Fibroblast of lung (primary cell): ENCODE measurements around the gene WRAP73. TPM values are rescaled to one million over a fixed set of nuclear protein-coding genes. Genes with fewer than 3 reads are reported as not detected.

Experiments
- DNase-seq, 2 donors: peaks; one replicate each; pipeline versions ENCODE4 v3.0.0 to v3.0.0-alpha.2; 2010; ENCODE audit warnings: low read depth in 2 of 2
- H2AFZ ChIP-seq: 2 replicates; pipeline ENCODE4 v1.5.1; 2012; ENCODE audit warnings: low read length, control low read depth, inconsistent platforms
- H3K27ac ChIP-seq: 2 replicates; pipeline ENCODE4 v1.5.1; 2011; ENCODE audit warnings: low read length, control low read depth; ENCODE audit not compliant: insufficient read depth
- H3K27me3 ChIP-seq: 2 replicates; pipeline ENCODE4 v1.5.1; 2011; ENCODE audit warnings: mild to moderate bottlenecking, low read length; ENCODE audit not compliant: control insufficient read depth, insufficient read depth
- H3K36me3 ChIP-seq: 2 replicates; pipeline ENCODE4 v1.5.1; 2011; ENCODE audit warnings: low read length; ENCODE audit not compliant: control insufficient read depth, insufficient read depth
- H3K4me1 ChIP-seq: 2 replicates; pipeline ENCODE4 v1.5.1; 2011; ENCODE audit warnings: low read length; ENCODE audit not compliant: control insufficient read depth, insufficient read depth; ENCODE audit errors: extremely low read depth
- H3K4me2 ChIP-seq: 2 replicates; pipeline ENCODE4 v1.5.1; 2011; ENCODE audit warnings: low read length, control low read depth; ENCODE audit not compliant: insufficient read depth; ENCODE audit errors: extremely low read depth
- H3K4me3 ChIP-seq, 4 experiments: fragments of 200-600 bp in 1 of 4; sonication (generic) in 1 of 4; replicated peaks in 1 of 4; 2 replicates each; pipeline ENCODE4 v1.5.1; 2011 to 2016; ENCODE audit warnings: low read length in 4 of 4, low read depth in 3 of 4, mild to moderate bottlenecking in 3 of 4, control low read depth in 2 of 4, inconsistent platforms in 1 of 4, mixed read lengths in 1 of 4; ENCODE audit not compliant: insufficient read depth in 1 of 4; ENCODE audit errors: control extremely low read depth in 1 of 4
- H3K79me2 ChIP-seq: 2 replicates; pipeline ENCODE4 v1.5.1; 2012; ENCODE audit warnings: mild to moderate bottlenecking, low read length, inconsistent platforms; ENCODE audit not compliant: control insufficient read depth, insufficient read depth
- H3K9ac ChIP-seq: 2 replicates; pipeline ENCODE4 v1.5.1; 2011; ENCODE audit warnings: mild to moderate bottlenecking, low read length, control low read depth; ENCODE audit not compliant: insufficient read depth
- H3K9me3 ChIP-seq: 2 replicates; pipeline ENCODE4 v1.5.1; 2012; ENCODE audit warnings: low read depth, low read length; ENCODE audit not compliant: control insufficient read depth, insufficient read depth
- H4K20me1 ChIP-seq: 2 replicates; pipeline ENCODE4 v1.5.1; 2011; ENCODE audit warnings: low read length; ENCODE audit not compliant: control insufficient read depth, insufficient read depth; ENCODE audit errors: extremely low read depth
- CTCF ChIP-seq, 2 donors: IDR thresholded peaks in 1 of 2; conservative IDR thresholded peaks in 1 of 2; 1 replicate in 1 of 2; 2 replicates in 1 of 2; pipeline ENCODE4 v1.5.1; 2011 to 2012; ENCODE audit warnings: low read length in 2 of 2, control low read depth in 1 of 2, inconsistent platforms in 1 of 2, low read depth in 1 of 2, mild to moderate bottlenecking in 1 of 2
- EZH2 ChIP-seq: IDR thresholded peaks from 2 replicates; pipeline ENCODE4 v1.5.1; 2012; ENCODE audit warnings: low read length, control low read depth, mild to moderate bottlenecking; ENCODE audit errors: missing control alignments
- polyA plus RNA-seq, 2 donors: library from polyadenylated mRNA; depleted of rRNA in 1 of 2; stranded (reverse) in 1 of 2; unstranded in 1 of 2; fragments of >200 nt; gene quantifications; 2 replicates each; pipeline ENCODE4 v1.2.1, GENCODE V29; 2011 to 2012; ENCODE audit warnings: missing spikeins in 1 of 2
- total RNA-seq: library from RNA; depleted of rRNA; stranded (reverse); fragments of >200 nt; gene quantifications from 2 replicates; pipeline ENCODE4 v1.2.1, GENCODE V29; 2014

Gene WRAP73
- total and polyA plus RNA-seq, 2 donors (not counting 1 experiment from before 2014, with no cell fraction given): 12.0 to 15.0 TPM

GRCh38 chr1:3662080-3662671 lies 12.3 kb upstream of the WRAP73 start:
- no peak overlapping the region for H3K27ac ChIP-seq
- H3K4me3 ChIP-seq: no peak overlapping the region
- H3K4me1 ChIP-seq: no peaks in the 10 kb centered on the region
- no peaks in the 10 kb centered on the region for H4K20me1 ChIP-seq
- no peaks in the 10 kb centered on the region for H3K79me2 ChIP-seq
- no peaks in the 10 kb centered on the region for H3K36me3 ChIP-seq
- no peak overlapping the region for H3K4me2 ChIP-seq
- no peaks in the 10 kb centered on the region for H3K27me3 ChIP-seq
- TF ChIP-seq EZH2 (no peak), CTCF (conservative IDR thresholded peaks at IDR 0.05 in 1 of 2, IDR thresholded peaks at IDR 0.05 in 1 of 2; ENCODE audit: low read depth in 1 of 2, low read length in 2 of 2) (no peak)
- no peak overlapping the region for H2AFZ ChIP-seq
- no peak for DNase-seq
- H3K9ac ChIP-seq: no peak overlapping the region
- no peaks in the 10 kb centered on the region for H3K9me3 ChIP-seq

GRCh38 chr1:3661631-3662030 lies 11.7 kb upstream of the WRAP73 start:
- no peaks in the 10 kb centered on the region for H3K9me3 ChIP-seq
- no peak overlapping the region for H3K4me3 ChIP-seq
- no peak overlapping the region for H2AFZ ChIP-seq
- no peaks in the 10 kb centered on the region for H3K27me3 ChIP-seq
- H3K4me2 ChIP-seq: no peak overlapping the region
- no peak overlapping the region for H3K27ac ChIP-seq
- no peak for DNase-seq
- H3K36me3 ChIP-seq: no peaks in the 10 kb centered on the region
- H3K4me1 ChIP-seq: no peaks in the 10 kb centered on the region
- H4K20me1 ChIP-seq: no peaks in the 10 kb centered on the region
- H3K9ac ChIP-seq: no peak overlapping the region
- TF ChIP-seq CTCF (conservative IDR thresholded peaks at IDR 0.05 in 1 of 2, IDR thresholded peaks at IDR 0.05 in 1 of 2; ENCODE audit: low read depth in 1 of 2, low read length in 2 of 2) (no peak), EZH2 (no peak)
- H3K79me2 ChIP-seq: no peaks in the 10 kb centered on the region

GRCh38 chr1:3660704-3661103 lies 10.8 kb upstream of the WRAP73 start:
- Histone ChIP-seq H3K4me2 (no peak overlapping the region), H3K27me3 (no peaks in the 10 kb centered on the region), H2AFZ (no peak overlapping the region), H3K79me2 (no peaks in the 10 kb centered on the region), H3K9me3 (no peaks in the 10 kb centered on the region), H3K4me3 (no peak overlapping the region), H3K4me1 (no peaks in the 10 kb centered on the region), H3K27ac (no peak overlapping the region), H3K36me3 (no peaks in the 10 kb centered on the region), H4K20me1 (no peaks in the 10 kb centered on the region), H3K9ac (no peak overlapping the region)
- no peak for DNase-seq
- TF ChIP-seq EZH2 (no peak), CTCF (conservative IDR thresholded peaks at IDR 0.05 in 1 of 2, IDR thresholded peaks at IDR 0.05 in 1 of 2; ENCODE audit: low read depth in 1 of 2, low read length in 2 of 2) (no peak)
